Cardiac septum (tissue), 1 donor: ENCODE results near the gene TCEAL1. TPM values are rescaled to one million over a fixed set of nuclear protein-coding genes. Genes with fewer than 3 reads are reported as not detected.
"Not testable (repeated sequence)": the region's sequence is repeated elsewhere in the genome, so short reads cannot be mapped to it uniquely, and the experiment has no call there.

Source experiments
- DNase-seq: peaks from one replicate; pipeline ENCODE4 v3.0.0-alpha.2; 2020; ENCODE audit warnings: low spot score
- intact Hi-C: fragments of 100-400 bp; cut with DNase I; formaldehyde crosslinking; loops from one replicate; pipeline ENCODE4 v1.14.0; 2022
- long read RNA-seq: library from polyadenylated mRNA; unstranded; transcript quantifications from one replicate; pipeline ENCODE4 v2.0.0, GENCODE V29; 2021
- total RNA-seq: library from RNA; stranded (reverse); fragmentation: NEBNext Ultra II Directional; extraction: Animal tissue kit (Norgen Biotek cat#: 25700); gene quantifications from one replicate; pipeline ENCODE4 v1.2.1, GENCODE V29; 2021
- donor health status: DM: no; HTN: no; CAD: no.

TCEAL1 gene, protein sequence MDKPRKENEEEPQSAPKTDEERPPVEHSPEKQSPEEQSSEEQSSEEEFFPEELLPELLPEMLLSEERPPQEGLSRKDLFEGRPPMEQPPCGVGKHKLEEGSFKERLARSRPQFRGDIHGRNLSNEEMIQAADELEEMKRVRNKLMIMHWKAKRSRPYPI
- total RNA-seq = 22.1 TPM
- long read RNA-seq, partial matches to known transcripts = 0 of 20 reads
- long read RNA-seq, other reads (novel, unspliced or antisense) = 15 of 20 reads

DNA sequence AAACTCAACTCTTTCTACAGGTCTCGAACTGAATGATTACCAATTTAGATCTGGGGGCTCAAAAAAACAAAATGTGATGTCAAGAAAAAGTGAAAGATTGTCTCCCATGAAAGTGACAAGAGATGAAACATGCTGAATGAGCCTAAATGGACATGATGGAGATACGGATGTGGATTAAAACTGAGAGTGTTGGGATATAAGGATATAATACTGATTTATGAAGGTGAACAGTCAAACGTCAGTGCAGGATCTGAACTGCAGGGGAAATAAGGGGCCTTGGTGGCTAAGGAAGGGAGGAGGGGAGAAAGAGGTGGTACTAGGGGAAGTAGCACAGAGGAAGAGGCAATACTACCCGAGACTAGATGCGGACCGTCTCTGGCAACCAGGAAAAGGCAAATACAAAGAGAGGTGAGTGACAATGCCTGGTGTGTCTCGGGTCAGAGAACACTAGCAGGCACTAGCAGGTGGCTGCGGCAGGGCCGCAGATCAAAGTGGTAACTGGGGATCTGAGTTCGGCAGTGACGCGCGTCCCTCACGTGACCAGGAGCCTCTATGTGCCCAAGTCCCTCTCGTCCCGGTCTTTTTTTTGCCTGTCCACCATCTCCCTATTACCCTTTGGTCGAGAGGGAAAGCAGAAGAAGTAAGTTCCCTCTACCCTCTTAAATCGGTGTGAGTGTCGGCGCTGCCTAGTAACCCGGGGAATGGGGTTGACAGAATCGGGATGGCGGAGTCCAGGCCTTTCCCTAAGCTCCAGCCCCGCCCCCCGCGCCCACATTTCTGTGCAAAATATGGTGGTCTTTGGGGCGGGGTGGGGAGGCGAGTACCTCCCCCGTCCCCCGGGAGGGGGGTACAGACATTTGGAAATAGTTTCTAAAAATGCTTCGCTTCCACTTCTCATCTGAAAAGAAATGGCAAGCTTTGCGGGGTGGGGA is at the start of gene TCEAL1:
Gene TCEAL1 (plus strand): TSS at position 590 of the 932 bp plus-strand sequence. CDS start 942 bp downstream, outside the sequence.
- DNase-seq = no peak
- intact Hi-C loops = loop anchor here (2.0 kb wide), 1 partner anchor 58 kb away; the partner anchor contains the start of gene MORF4L2

DNA sequence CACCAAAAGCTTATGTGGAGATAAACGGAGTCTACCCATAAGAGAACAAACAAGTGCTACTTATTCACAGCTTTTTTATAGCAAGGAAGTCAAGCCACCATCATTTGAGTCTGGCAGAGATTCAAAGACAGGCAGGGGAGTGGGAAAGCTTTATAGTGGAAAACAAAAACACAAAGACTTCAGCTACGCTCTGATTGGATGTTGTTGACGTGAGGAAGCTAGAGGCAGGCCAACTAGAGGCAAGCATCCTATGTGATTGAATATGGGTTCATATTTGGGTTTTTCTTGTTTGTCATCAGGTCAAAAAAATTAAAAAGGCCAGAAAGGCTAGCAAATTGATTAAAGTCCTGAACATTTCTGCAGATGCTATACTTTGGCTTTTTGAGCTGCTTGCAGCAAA is 44.2 kb upstream of the TCEAL1 start:
- DNase-seq = no peak
- intact Hi-C loops = no loop called here

DNA sequence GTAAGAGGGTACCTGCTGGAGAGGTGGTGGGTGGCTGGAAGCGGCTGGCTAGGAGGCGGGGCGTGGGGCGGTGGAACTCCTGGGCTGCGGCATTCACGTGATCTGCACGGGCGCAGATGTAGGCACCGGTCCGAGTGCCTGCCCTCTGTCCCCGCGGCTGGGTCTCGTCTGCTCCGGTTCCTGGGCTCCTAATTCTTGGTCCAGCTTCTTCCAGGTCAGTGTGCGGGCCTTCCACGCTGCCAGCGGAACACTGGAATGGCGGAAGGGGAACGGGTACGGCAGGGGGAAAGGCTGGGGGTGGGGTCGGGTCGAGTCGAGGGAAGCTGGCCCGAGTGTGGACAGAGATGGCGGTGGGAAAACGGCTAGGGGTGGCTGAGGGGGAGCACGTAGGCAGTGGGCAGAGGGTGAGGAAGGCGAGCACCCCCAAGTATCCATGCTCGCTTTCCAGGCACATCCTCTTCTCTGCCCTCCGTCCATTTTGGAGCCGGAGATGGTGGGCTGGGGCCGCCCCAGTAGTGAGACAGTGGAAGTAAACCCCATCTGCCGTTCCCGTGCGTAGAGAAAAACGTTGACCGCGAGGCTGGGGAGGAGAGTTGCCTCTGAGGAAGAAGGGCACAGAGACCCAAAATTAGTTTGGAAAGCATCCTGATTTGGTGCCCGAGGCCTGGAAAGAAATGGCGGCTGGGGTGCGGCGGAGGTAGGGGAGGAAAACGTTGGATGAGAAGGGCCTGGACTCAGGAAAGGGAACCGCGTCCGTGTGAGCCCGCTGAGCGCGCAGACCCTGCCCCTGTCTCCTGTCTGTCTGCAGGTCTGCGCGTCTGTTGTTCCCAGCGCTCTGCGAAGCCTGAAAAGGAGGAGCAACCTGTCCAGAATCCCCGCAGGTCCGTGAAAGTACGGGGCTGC is 43.1 kb upstream of the TCEAL1 start, which contains the start of gene TCEAL4:
Gene TCEAL4 (plus strand): TSS at position 105 of the 903 bp plus-strand sequence. CDS start 1,161 bp downstream, outside the sequence.
- DNase-seq = peak; percentile 82
- intact Hi-C loops = no loop called here

DNA sequence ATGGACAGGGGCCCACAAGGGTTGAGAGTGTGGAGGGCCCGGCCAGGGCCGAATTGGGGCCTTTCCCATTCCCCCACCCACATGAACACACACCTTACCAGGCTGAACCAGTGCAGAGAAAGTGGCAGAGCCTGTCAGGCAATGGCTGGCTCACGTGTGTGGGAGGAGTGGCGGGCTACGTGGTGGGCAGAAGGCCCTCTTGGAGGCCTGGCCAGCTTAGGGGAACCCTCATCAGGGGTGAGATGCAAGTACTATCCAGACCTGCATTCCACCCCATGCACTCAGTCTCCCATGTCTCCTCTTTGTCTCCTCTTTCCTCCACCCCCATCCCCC is 42.5 kb upstream of the TCEAL1 start:
- DNase-seq = no peak
- intact Hi-C loops = no loop called here

DNA sequence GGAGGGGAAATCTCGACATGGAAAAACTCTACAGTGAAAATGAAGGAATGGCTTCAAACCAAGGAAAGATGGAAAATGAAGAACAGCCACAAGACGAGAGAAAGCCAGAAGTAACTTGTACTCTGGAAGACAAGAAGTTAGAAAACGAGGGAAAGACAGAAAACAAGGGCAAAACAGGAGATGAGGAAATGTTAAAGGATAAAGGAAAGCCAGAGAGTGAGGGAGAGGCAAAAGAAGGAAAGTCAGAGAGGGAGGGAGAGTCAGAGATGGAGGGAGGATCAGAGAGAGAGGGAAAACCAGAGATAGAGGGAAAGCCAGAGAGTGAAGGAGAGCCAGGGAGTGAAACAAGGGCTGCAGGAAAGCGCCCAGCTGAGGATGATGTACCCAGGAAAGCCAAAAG is 42.1 kb upstream of the TCEAL1 start:
- intact Hi-C loops = no loop called here
- no peak for DNase-seq

DNA sequence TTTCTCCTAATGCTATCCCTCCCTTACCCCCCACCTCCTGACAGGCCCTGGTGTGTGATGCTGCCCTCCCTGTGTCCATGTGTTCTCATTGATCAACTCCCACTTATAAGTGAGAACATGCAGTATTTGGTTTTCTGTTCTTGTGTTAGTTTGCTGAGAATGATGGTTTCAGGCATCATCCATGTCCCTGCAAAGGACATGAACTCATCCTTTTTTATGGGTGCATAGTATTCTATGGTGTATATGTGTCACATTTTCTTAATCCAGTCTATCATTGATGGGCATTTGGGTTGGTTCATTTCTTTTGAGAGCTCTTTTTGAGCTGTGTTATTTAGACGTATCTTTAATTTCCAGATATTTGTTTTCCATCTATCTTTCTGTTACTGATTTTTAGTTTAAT is 36.5 kb upstream of the TCEAL1 start:
- DNase-seq, intact Hi-C loops: not testable (repeated sequence)

DNA sequence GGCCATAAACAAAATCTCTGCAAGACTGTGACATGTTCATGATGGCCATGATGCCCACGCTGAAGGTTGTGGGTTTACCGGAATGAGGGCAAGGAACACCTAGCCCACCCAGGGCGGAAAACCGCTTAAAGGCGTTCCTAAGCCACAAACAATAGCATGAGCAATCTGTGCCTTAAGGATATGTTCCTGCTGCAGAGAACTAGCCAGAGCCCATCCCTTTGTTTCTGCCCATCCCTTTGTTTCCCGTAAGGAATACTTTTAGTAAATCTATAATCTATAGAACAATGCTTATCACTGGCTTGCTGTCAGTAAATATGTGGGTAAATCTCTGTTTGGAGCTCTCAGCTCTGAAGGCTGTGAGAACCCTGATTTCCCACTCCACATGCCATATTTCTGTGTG is 33.6 kb upstream of the TCEAL1 start:
- DNase-seq, intact Hi-C loops: not testable (repeated sequence)

DNA sequence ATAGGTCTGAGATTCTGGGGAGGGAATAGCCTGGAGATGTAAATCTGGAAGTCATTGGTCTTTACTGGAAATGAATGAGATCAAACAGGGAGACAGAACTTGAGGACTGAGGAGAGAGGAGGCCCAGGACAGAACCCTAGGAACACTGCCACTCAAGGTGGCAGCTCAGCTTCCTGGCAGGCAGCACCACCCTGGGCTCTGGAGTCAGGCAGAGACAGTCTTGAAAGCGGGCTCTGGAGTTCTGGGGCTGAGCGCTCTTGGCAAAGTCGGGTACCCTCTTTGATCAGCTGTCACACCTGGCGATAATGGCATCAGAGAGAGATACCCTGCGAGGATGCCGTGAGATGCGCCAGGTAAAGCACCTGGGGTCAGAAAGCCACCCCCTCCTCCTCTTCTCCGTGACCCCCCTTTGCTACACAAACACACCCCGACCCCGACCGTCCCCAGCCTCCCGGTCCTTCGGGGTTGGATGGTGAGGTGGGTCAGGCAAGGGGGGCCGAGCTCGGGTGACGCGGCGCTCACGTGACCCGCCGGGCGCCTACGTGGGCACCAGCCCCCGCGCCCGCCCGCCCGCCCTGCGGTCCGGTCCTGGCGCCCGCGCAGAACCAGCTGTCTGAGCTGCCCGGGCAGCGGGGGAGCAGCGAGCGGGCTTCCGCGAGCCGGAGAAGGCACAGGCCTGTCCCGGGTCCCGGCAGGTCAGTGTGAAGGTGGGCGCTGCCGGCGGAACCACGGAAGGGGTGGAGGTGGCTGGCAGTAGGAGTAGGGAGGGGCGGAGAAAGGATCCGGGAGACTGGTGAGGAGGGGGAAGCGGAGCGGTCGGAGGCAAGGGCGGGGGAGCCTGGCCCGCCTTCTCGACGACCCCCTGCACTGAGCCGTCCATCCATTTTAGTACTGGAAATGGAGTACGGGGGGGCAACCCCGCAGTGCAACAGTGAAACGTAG is 21.1 kb upstream of the TCEAL1 start, which contains the start of gene TCEAL3:
Gene TCEAL3 (plus strand): TSS at position 600 of the 942 bp plus-strand sequence. CDS start 1,102 bp downstream, outside the sequence.
- DNase-seq = no peak
- intact Hi-C loops = no loop called here

DNA sequence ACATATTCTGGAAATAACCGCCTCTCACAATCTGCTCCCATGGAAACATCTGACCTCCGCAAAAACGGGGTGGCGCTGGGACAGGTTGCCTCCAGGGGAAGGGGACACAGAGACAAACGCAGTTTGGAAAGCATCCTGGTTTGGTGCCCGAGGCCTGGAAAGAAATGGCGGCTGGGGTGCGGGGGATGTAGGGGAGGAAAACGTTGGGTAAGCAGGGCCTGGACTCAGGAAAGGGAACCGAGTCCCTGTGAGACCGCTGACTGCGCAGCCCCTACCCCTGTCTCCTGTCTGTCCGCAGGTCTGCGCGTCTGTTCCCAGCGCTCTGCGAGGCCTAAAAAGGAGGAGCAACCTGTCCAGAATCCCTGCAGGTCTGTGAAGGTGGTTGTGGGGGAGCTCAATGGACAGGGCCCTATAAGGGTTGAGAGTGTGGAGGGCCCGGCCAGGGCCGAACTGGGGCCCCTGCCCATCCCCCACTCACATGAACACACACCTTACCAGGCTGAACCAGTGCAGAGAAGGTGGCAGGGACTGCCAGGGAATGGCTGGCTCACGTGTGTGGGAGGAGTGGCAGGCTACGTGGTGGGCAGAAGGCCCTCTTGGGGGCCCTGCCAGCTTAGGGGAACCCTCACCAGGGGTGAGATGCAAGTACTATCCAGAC is 20.3 kb upstream of the TCEAL1 start:
- DNase-seq = no peak
- intact Hi-C loops = no loop called here

DNA sequence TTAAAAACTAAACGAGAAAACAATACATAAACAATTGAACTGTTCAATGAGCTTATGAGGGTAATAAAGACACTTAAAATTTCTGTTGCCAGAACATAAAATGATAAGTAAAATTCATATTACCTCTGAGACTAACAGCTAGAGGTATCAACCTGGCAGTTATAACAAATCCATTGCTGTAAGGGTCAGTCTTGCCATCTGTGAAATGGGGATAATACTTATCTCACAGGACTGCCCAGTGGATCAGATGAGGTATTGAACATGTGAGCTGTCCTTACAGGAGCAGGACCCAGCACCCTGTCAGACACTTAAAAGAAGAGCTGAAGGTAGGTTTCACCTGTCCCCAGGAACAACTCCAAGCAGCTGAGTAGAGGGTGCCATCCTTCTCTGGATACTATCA is 18.5 kb upstream of the TCEAL1 start:
- intact Hi-C loops = no loop called here
- no peak for DNase-seq

DNA sequence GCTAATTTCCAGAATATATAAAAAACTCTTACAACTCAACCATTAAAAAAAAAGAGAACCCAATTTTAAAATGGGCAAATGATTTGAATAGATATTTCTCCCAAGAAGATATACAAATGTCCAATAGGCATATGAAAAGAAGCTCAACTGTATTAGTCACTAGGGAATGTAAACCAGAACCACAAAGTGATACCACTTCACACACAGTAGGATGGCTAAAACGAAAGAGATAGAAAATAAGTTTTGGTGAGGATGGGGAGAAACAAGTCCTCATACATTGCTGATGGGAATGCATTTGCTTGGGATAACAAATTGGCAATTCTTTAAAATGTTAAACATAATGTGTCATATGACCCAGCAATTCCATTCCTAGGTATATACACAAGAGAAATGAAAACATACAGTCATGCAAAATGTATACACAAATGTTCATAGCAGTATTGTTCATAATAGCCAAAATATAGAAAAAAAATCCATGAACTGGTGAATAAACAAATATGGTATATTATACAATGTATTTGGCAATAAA is 15.3 kb upstream of the TCEAL1 start:
- intact Hi-C loops = no loop called here

DNA sequence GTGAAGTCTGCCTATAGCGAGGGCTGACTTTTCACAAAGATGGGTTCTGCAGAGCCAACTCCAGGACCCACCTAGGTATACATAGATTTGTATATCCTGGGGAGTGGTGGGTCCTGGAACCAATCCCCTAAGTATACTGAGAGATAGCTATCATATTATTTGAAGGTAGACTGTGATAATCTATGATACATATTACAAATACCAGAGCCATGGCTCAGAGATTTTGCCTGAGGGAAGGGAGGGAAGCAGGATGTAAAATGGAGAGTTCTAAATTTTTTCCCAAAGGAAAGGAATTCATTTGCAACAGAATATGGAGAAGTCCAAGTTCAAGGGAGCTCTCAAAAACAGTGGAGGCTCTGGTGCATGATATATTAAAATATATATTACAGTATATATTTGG is 13.8 kb upstream of the TCEAL1 start:
- intact Hi-C loops = no loop called here
- DNase-seq = no peak

More for the DNA sequence above, 15.3 kb upstream of the TCEAL1 start:
- DNase-seq = no peak

DNA sequence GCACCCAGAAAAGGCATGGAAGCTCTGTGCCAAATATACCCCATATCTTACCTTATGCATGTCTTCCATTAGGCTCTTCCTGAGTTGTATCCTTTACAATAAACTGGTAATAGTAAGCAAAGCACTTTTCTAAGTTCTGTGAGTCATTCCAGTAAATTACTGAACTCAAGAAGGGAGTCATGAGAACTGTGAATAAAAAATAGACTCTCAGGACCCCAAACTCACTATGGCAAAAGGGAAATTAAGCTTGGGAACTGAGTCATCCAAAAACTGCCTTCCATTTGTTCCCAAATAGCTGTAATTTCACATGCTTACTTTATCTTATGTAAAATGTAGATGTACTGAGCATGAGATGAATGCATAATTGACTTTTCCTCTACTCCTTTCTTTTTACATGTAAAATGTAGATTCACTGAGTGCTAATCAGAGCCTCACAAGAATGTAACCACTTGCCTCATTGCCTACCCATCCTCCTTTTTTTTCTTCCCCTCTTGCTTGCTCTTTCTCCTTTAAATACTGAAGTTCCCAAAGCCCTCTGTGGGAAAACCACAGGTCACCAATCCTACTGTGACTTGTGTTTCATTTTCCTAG is 12.9 kb upstream of the TCEAL1 start:
- no peak for DNase-seq

DNA sequence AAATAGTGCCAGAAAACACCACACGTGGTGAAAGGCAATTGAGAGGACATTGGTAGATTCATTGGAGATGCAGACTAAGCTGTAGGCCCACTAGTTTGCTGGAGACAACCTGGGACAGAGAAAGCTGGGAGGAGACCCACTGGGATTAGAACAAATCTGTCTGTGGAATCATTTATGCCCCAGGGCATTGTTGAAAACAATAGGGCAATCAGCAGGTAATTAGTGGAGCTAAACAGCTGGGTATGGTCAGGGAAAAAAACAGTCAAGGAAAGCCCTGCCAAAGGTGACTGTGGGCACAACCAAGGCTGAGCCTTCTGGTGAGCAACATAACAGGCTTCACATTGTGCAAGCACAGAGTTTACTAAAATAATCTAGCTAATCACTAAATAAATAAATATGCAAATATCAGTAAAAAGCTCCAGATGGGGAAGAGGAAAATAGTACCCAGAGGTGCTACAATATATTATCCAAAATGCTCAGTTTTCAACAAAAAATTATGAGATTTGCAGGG is 12.0 kb upstream of the TCEAL1 start:
- intact Hi-C loops = no loop called here
- DNase-seq = no peak

More for the DNA sequence above, 12.9 kb upstream of the TCEAL1 start:
- intact Hi-C loops = no loop called here

DNA sequence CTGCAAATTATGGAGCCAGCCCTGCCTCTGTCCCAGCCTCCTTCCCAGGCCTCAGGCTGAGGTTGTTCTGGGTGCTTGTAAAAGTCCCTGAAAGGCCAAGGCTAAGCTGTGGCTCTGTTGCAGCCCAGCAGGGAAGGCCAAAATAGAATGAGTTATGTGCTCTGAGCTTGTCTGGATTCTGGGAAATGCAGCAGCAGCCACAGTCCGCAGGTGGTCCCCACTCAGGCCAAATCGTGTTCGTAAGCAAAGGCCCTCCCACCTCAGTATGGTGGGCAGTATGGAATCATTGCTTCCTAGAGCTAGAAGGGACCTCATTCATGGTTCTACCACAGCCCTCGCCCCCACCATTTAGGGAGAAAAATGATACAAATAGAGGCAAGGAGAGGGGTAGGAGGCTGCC is 4.7 kb upstream of the TCEAL1 start:
- no peak for DNase-seq
- intact Hi-C loops = no loop called here

DNA sequence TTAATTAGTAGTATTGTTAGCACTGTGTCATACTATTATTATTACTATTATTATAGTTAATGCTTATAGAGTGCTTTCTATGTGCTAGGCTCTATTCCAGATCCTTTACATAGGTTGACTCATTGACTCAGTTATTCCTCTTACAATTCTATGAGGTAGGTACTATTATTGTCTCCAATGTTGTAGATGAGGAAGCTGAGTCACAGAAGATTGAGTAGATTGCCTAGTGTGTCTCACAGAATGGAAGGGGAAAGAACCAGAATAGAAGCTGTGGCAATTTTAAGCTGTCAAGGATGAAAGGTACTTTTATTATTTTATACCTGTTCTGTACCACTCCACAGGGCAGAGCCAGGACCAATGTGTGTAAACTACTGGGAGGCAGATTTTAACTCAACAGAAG is 1.9 kb upstream of the TCEAL1 start:
- no peak for DNase-seq
- intact Hi-C loops = no loop called here
